ENCODE measurements around the gene EIF5. TPM values are rescaled to one million over a fixed set of nuclear protein-coding genes. Genes with fewer than 3 reads are reported as not detected.

The EIF5 gene
- total RNA-seq, 1 donor from 2014 or later = 266 TPM

GRCh38 chr14:103374121-103374520 lies 40.1 kb downstream of the EIF5 start:
- no peaks in the 10 kb centered on the region for H3K27me3 ChIP-seq (ENCODE audit: low read depth)
- H3K9me3 ChIP-seq = no peaks in the 10 kb centered on the region
- ATAC-seq = no peak
- H3K4me1 ChIP-seq = no peaks in the 10 kb centered on the region
- DNase-seq = no peak
- no peak overlapping the region for H3K4me3 ChIP-seq
- intact Hi-C loops (cut with DNase I) = no loop called here
- H3K27ac ChIP-seq = no peak overlapping the region
- no peak for TF ChIP-seq CTCF (IDR thresholded peaks at IDR 0.05)
- no peaks in the 10 kb centered on the region for H3K36me3 ChIP-seq

DNA sequence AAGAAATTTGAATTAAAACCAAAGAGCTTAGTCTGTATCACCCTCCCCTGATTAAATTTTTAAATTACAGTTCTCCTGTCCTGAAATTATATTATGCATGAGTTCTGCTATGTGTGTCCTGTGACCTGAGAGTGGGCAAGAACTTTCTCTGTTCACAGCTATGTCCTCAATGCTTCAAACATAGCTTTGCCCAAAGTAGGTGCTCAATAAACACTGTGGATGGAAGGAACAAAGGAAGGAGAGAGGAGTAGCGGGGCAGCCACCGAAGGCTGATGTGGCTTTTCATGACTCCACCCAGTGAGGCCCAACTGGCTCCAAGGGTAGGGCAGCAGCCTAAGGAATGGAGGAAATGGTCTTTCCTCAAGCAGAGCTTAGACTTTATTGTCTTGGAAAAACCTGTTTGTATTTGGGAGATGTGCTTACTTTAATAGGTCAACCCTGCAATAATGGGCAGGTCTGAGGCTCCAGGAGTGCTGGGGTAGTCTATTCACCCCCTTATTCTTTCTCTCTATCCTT lies 43.5 kb downstream of the EIF5 start:
- no peaks in the 10 kb centered on the region for H3K36me3 ChIP-seq
- no peaks in the 10 kb centered on the region for H3K4me1 ChIP-seq
- ATAC-seq = no peak
- intact Hi-C loops (cut with DNase I) = no loop called here
- no peak for DNase-seq
- no peaks in the 10 kb centered on the region for H3K27me3 ChIP-seq (ENCODE audit: low read depth)
- no peak overlapping the region for H3K4me3 ChIP-seq
- no peak for TF ChIP-seq CTCF (IDR thresholded peaks at IDR 0.05)
- no peaks in the 10 kb centered on the region for H3K9me3 ChIP-seq
- H3K27ac ChIP-seq = no peak overlapping the region

- intact Hi-C loops (cut with DNase I) = no loop called here
- ATAC-seq (no peak), DNase-seq (no peak)
- TF ChIP-seq CTCF (IDR thresholded peaks at IDR 0.05) = no peak
- Histone ChIP-seq H3K27me3 (ENCODE audit: low read depth) (no peaks in the 10 kb centered on the region), H3K9me3 (no peaks in the 10 kb centered on the region), H3K4me1 (no peaks in the 10 kb centered on the region), H3K4me3 (no peak overlapping the region), H3K36me3 (no peaks in the 10 kb centered on the region), H3K27ac (no peak overlapping the region)
Measured at GRCh38 chr14:103378038-103378854, 44.2 kb downstream of the EIF5 start.

DNA sequence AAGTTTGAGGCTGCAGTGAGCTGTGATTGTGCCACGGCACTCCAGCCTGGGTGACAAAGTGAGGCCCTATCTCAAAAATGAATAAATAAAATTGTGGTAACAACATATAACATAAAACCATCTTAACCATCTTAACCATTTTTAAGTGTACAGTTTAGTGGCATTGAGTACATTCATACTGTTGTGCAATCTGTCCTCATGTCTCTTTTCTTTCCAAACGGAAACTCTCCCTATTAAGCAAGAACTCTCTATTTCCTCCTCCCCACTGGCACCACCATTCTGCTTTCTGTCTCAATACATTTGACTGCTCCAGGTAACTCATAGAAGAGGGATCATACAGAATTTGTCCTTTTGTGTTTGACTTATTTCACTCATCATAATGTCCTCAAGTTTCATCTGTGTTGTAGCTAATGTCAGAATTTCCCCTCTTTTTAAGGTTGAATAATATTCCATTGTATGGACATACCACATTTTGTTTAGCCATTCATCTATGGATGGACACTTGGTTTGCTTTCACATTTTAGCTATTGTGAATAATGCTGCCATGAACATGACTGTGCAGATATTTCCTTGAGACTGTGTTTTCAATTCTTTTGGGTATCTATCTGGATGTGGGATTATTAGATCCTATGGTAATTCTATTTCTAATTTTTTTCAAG lies 46.8 kb downstream of the EIF5 start:
- no peak for TF ChIP-seq CTCF (IDR thresholded peaks at IDR 0.05)
- H3K36me3 ChIP-seq = no peaks in the 10 kb centered on the region
- ATAC-seq (no peak), DNase-seq (no peak)
- no peak overlapping the region for H3K4me3 ChIP-seq
- no peak overlapping the region for H3K27ac ChIP-seq
- peaks cover 8% of the 10 kb centered on the region for H3K4me1 ChIP-seq
- no peaks in the 10 kb centered on the region for H3K9me3 ChIP-seq
- intact Hi-C loops (cut with DNase I) = no loop called here
- no peaks in the 10 kb centered on the region for H3K27me3 ChIP-seq (ENCODE audit: low read depth)

DNA sequence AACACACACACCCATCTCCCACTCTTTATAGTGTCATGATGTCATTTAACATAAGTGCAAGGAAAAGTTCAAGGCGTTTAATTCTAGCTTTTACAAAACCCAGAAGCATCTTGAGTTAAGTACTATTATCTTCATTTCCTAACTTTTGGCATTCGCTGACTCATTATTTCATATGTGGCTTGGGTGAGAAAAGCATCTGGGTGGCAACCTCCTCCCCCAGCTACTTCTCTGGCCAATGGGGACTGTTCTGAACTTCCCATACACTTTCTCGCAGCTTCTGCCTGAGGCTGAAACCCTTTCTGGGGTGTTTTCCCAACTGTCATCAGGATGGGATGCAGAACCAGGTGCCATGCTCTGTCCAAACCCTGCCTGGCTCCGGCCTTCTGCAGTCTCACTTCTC lies 48.3 kb downstream of the EIF5 start:
- Histone ChIP-seq H3K4me1 (peaks cover 16% of the 10 kb centered on the region), H3K4me3 (no peak overlapping the region), H3K27me3 (ENCODE audit: low read depth) (no peaks in the 10 kb centered on the region), H3K9me3 (no peaks in the 10 kb centered on the region), H3K27ac (no peak overlapping the region), H3K36me3 (no peaks in the 10 kb centered on the region)
- DNase-seq (no peak), ATAC-seq (no peak)
- intact Hi-C loops (cut with DNase I) = no loop called here
- no peak for TF ChIP-seq CTCF (IDR thresholded peaks at IDR 0.05)
